ENCODE data around the gene POU3F2. TPM values are rescaled to one million over a fixed set of nuclear protein-coding genes. Genes with fewer than 3 reads are reported as not detected.

The POU3F2 gene
- total and polyA plus RNA-seq, 2 donors (not counting 1 experiment from before 2014, with no cell fraction given): not detected

DNA sequence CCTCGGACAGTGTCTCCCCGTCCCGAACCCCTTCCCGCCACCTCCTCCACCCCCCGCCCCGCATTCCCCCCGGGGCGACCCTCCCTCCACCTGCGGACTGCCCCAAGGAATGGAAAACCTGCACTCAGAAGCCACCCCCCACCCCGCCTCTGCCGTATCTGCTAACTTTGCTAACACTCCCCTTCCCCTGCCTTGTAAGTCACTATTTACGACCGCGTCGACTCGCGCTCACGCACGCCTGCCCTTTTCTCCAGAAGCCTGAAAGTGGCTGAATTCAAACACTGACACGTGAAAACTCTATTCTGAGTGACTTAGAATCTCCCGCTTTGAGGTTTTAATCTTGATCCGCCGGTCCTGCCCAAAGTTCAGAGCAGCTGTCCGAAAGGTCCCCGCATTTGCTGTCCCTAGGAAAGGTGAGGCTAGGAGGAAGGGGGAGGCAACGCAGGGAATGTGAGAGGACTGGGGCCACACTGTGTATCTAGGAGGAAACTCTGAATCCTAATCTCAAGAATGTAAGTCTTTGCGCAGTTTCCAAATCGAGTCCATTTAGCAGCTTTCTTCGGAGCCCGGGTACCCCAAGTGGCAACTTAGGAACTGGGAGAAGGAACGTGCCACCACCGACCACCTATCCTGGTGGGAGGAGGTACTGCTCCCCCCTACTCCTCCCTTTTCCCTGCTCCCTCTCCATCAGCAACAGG lies 9.3 kb upstream of the POU3F2 start:
- peaks cover 66% of the 10 kb centered on the region for H3K27me3 ChIP-seq (ENCODE audit: control insufficient read depth, insufficient read depth, low read length)
- no peak for DNase-seq (ENCODE audit: low read depth in 2 of 2)
- H3K9me3 ChIP-seq (ENCODE audit: control insufficient read depth, insufficient read depth, low read depth, low read length): no peaks in the 10 kb centered on the region
- H4K20me1 ChIP-seq (ENCODE audit: control insufficient read depth, extremely low read depth, insufficient read depth, low read length): no peaks in the 10 kb centered on the region
- H3K4me1 ChIP-seq (ENCODE audit: control insufficient read depth, extremely low read depth, insufficient read depth, low read length): no peaks in the 10 kb centered on the region
- peak; percentile 97 for TF ChIP-seq EZH2 (IDR thresholded peaks at IDR 0.05; ENCODE audit: low read length, missing control alignments)
- TF ChIP-seq, protein P1, sequence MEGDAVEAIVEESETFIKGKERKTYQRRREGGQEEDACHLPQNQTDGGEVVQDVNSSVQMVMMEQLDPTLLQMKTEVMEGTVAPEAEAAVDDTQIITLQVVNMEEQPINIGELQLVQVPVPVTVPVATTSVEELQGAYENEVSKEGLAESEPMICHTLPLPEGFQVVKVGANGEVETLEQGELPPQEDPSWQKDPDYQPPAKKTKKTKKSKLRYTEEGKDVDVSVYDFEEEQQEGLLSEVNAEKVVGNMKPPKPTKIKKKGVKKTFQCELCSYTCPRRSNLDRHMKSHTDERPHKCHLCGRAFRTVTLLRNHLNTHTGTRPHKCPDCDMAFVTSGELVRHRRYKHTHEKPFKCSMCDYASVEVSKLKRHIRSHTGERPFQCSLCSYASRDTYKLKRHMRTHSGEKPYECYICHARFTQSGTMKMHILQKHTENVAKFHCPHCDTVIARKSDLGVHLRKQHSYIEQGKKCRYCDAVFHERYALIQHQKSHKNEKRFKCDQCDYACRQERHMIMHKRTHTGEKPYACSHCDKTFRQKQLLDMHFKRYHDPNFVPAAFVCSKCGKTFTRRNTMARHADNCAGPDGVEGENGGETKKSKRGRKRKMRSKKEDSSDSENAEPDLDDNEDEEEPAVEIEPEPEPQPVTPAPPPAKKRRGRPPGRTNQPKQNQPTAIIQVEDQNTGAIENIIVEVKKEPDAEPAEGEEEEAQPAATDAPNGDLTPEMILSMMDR (conservative IDR thresholded peaks at IDR 0.05 in 1 of 2, IDR thresholded peaks at IDR 0.05 in 1 of 2; ENCODE audit: low read depth in 1 of 2, low read length in 2 of 2): no peak
- H3K9ac ChIP-seq (ENCODE audit: insufficient read depth, low read length): no peak overlapping the region
- no peaks in the 10 kb centered on the region for H3K36me3 ChIP-seq (ENCODE audit: control insufficient read depth, insufficient read depth, low read length)
- no peak overlapping the region for H3K4me2 ChIP-seq (ENCODE audit: extremely low read depth, insufficient read depth, low read length)
- no peaks in the 10 kb centered on the region for H3K79me2 ChIP-seq (ENCODE audit: control insufficient read depth, insufficient read depth, low read length)
- no peak overlapping the region for H3K4me3 ChIP-seq (replicated peaks in 1 of 4; ENCODE audit: control extremely low read depth in 1 of 4, insufficient read depth in 1 of 4, low read depth in 3 of 4, low read length in 4 of 4)
- no peak overlapping the region for H3K27ac ChIP-seq (ENCODE audit: insufficient read depth, low read length)
- H2AFZ ChIP-seq (ENCODE audit: low read length): no peak overlapping the region

DNA sequence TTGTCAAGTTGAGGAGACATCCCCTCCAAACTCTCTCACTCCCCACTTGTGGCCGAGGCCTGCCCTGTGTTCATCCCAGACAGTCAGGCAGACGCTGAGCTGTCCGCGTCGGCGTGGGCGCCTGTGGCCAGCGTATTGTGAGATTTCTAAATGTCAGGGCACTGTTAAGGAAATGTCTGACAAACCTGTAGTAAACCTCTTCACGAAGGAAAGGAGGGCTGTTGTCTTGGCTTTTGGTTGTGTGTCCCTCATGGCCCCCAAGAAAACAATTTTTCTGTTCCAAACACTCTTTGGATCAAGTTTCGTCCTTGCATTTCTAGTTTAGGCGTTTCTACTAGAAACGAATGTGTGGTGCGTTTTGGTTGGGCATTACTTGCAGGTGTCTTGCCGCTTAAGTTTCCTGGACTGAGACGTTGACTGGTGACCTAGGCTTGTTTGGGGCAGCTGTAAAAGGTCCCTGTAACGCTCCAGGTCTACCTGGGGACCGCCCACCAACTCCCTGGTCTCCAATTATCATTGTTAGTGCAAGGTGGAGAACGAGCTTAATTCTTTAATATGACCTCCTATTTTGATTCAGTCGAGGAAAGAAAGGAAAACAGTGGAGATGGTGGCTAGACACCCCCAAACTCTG lies 8.7 kb upstream of the POU3F2 start:
- no peaks in the 10 kb centered on the region for H4K20me1 ChIP-seq (ENCODE audit: control insufficient read depth, extremely low read depth, insufficient read depth, low read length)
- no peak overlapping the region for H3K9ac ChIP-seq (ENCODE audit: insufficient read depth, low read length)
- peak in 1 of 2 donors; percentile 25 for DNase-seq (ENCODE audit: low read depth in 2 of 2)
- TF ChIP-seq EZH2 (IDR thresholded peaks at IDR 0.05; ENCODE audit: low read length, missing control alignments): no peak
- TF ChIP-seq, protein P1 (conservative IDR thresholded peaks at IDR 0.05 in 1 of 2, IDR thresholded peaks at IDR 0.05 in 1 of 2; ENCODE audit: low read depth in 1 of 2, low read length in 2 of 2): no peak
- peaks cover 71% of the 10 kb centered on the region for H3K27me3 ChIP-seq (ENCODE audit: control insufficient read depth, insufficient read depth, low read length)
- no peak overlapping the region for H3K27ac ChIP-seq (ENCODE audit: insufficient read depth, low read length)
- no peaks in the 10 kb centered on the region for H3K4me1 ChIP-seq (ENCODE audit: control insufficient read depth, extremely low read depth, insufficient read depth, low read length)
- no peaks in the 10 kb centered on the region for H3K79me2 ChIP-seq (ENCODE audit: control insufficient read depth, insufficient read depth, low read length)
- no peaks in the 10 kb centered on the region for H3K9me3 ChIP-seq (ENCODE audit: control insufficient read depth, insufficient read depth, low read depth, low read length)
- H3K36me3 ChIP-seq (ENCODE audit: control insufficient read depth, insufficient read depth, low read length): no peaks in the 10 kb centered on the region
- no peak overlapping the region for H2AFZ ChIP-seq (ENCODE audit: low read length)
- no peak overlapping the region for H3K4me2 ChIP-seq (ENCODE audit: extremely low read depth, insufficient read depth, low read length)
- H3K4me3 ChIP-seq (replicated peaks in 1 of 4; ENCODE audit: control extremely low read depth in 1 of 4, insufficient read depth in 1 of 4, low read depth in 3 of 4, low read length in 4 of 4): no peak overlapping the region

DNA sequence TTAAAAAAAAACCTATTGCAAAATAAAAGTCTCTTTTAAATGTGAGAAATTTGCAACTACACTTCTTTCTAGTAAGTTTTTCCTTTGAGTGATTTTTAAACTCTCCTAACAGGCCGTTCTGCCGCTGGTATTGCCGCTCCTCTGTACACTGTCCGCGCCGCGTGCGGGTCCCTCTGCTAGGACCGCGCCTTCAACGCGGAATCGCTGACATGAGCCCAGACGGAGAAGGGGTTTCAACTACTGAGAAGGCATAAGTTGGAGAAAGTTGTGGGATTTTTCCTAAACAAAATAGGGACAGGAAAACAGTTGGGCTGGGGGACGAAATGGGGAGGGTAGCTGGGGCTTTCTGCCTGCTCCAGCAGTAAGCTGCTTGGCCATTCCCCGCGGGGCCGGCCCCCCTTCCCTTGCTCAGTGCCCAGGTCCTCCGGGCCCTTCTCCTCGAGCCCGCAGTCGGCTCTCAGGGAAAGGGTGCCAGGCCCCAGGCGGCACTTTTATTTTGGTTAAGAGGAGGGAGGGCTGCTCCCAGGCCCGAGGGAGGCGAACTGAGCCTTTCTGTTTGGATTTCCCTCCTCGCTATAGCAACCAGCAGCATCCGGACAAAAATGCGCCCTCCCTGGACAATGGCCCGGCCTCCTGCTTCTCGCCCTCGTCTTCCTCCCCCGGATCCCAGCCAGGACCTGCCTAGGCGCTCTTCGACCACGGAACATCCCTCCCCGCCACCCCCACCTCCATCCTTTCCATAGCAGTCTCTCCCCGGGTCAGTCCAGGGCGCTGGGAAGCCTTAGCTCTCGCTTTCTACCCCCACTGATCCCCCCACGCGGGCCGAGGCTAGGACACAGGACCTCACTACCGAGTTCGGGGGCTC lies 6.8 kb upstream of the POU3F2 start:
- Histone ChIP-seq H3K4me1 (ENCODE audit: control insufficient read depth, extremely low read depth, insufficient read depth, low read length) (no peaks in the 10 kb centered on the region), H3K27me3 (ENCODE audit: control insufficient read depth, insufficient read depth, low read length) (peaks cover 84% of the 10 kb centered on the region), H3K9ac (ENCODE audit: insufficient read depth, low read length) (no peak overlapping the region), H3K79me2 (ENCODE audit: control insufficient read depth, insufficient read depth, low read length) (no peaks in the 10 kb centered on the region), H3K9me3 (ENCODE audit: control insufficient read depth, insufficient read depth, low read depth, low read length) (no peaks in the 10 kb centered on the region), H3K4me2 (ENCODE audit: extremely low read depth, insufficient read depth, low read length) (no peak overlapping the region), H3K4me3 (replicated peaks in 1 of 4; ENCODE audit: control extremely low read depth in 1 of 4, insufficient read depth in 1 of 4, low read depth in 3 of 4, low read length in 4 of 4) (no peak overlapping the region), H2AFZ (ENCODE audit: low read length) (no peak overlapping the region), H3K27ac (ENCODE audit: insufficient read depth, low read length) (no peak overlapping the region), H4K20me1 (ENCODE audit: control insufficient read depth, extremely low read depth, insufficient read depth, low read length) (no peaks in the 10 kb centered on the region), H3K36me3 (ENCODE audit: control insufficient read depth, insufficient read depth, low read length) (no peaks in the 10 kb centered on the region)
- DNase-seq (ENCODE audit: low read depth in 2 of 2): peak in 1 of 2 donors; percentile 24
- TF ChIP-seq, protein P1 (conservative IDR thresholded peaks at IDR 0.05 in 1 of 2, IDR thresholded peaks at IDR 0.05 in 1 of 2; ENCODE audit: low read depth in 1 of 2, low read length in 2 of 2): no peak
- TF ChIP-seq EZH2 (IDR thresholded peaks at IDR 0.05; ENCODE audit: low read length, missing control alignments): peak; percentile 62

Measured in fibroblast of lung (primary cell).